Measurements from ENCODE around the gene DHRS3.

The DHRS3 gene

DNA sequence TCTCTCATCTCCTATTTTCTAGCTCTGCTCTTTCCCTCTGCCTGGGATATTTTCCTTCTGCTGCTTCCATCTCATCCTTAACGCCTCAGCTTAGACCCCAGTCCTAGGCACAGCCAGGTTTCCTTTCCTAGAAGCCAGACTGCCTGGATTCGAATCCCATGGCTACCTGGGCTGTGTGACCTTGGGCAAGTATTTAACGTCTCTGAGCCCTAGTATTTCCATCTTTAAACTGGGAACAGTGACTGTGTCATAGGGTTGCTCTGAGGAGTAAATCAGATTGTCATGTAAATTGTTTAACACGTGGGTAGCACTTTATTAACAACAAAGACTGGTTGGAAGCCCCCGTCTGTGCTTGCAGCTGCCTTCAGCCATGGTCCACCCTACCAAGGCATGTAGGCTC is 18.4 kb downstream of the DHRS3 start:
- no peak for DNase-seq (ENCODE audit: low read depth in 2 of 2)

DNA sequence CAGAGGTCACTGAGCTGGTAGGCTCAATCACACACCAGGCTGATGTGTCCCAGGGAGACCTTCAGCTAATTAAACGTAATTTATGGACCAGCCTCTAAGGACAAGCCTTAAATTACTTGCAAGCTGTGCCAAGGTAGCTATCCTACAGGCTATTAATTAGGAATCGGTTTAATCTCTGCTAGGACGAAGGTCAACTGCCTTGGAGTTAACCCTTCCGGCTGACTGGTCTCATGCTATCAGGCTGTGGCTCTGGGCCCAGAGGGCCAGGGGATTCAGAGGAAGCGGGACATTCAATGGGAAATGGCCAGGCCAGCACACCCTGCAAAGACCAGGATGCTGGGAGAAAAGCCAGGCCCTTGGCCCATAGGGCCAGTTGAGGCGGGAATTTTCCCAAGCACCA is 19.0 kb downstream of the DHRS3 start:
- DNase-seq (ENCODE audit: low read depth in 2 of 2) = no peak

DNA sequence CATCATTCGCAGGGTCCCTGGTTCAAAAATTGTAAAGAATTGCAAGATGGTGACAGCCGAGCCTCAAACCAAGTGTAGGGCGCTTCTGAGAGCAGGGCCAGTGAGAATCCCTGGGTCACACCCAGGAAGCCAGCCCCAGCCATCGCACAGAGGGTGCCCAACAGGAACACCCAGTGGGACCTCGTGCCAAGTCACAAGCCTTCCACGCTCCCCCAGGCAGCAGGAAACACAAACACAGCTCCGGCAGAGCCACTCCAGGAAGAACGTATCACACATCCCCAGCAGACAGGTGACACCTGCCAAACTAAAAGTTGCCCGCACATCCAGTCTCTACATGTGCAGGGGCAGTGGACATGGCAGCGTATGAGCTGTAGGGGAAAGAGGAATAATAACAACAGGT is 20.2 kb downstream of the DHRS3 start:
- DNase-seq (ENCODE audit: low read depth in 2 of 2) = no peak

DNA sequence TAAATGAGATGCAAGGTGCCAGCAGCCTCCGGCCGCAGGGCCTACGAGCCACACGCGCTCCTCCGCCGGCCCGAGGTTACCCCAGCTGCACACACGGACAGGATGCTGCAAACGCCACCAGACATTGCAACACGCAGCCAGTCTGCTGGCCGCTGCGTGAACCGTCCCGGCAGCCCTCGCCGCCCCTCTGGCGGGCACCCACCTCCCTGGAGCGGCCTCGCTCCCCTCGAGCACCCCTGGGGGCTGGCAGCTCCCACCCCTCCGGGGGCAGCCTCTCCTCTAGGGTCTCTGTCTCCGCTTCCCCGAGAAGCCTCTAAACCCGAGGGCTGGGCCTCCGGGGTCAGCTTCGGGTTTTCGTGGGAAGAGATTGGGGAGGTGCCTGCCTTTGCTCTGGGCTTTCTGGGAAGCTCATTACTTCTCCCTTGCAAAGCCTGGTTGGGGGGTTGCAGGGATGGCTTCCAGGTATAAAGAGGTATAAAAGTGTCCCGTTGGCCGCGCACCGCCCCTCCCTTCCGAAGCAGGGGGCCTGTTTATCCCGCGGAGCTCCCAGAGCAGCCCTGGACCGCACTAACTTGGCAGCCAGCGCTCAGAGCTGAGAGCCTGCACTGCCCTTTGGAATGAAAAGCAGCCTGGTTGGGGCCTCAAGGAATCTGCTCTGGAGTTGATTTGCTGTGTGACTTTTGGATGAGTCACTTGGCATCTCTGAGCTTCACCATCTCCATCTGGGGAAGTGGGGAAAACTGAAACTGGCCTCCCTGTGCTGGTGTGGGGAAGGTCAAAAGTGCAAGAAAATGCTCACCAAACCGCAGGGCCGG is 21.8 kb downstream of the DHRS3 start:
- no peak for DNase-seq (ENCODE audit: low read depth in 2 of 2)

DNA sequence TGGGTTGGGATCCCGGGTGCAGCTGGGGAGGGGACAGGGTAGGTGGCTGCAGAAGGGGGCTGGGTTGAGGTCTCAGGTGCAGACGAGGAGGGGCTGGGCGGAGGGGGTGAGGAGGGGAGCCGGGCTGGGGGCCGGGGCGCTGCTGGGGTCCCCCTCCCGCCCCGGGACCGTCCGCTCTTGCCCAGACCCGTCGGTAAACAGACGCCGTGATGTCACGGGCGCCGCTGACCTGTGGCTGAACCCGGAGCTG is 22.3 kb downstream of the DHRS3 start:
- DNase-seq (ENCODE audit: low read depth in 2 of 2) = no peak

DNA sequence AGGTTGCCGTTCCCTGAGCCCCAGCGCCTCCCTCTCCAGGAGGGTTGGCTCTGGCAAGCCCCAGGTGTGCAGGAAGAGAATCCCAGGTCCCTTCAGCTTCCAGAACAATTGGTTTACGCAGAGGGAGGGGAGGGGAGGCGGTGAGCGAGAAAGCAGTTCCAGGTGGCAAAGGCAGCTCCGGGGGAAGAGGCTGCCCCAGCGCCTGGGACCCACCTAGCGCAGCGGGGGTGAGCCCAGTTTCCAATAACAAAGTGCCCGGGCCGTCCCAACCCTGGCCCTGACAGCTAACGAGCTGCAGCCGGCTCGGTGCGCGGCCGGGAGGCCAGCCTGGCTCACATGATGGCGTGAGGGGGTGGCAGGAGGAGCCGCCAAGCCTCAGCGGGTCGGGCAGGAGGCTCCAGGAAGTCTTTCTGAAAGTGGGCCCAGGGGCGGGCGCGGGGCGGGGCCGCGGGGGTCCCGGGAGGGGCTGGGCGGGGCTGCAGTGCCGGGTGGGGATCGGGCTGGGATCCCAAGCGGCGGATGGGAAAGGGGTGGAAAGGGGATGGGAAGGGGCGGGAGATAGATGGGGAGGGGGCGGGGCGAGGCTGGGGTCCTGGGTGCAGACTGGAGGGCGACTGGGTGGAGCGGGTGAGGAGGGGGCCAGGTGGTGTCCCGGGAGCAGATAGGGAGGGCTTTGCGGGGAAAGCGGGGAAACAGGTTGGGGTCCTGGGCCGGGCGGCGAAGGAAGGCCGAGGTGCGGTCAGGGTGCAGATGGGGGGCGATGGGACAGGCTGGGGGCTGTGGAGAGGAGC is 22.8 kb downstream of the DHRS3 start:
- no peak for DNase-seq (ENCODE audit: low read depth in 2 of 2)

DNA sequence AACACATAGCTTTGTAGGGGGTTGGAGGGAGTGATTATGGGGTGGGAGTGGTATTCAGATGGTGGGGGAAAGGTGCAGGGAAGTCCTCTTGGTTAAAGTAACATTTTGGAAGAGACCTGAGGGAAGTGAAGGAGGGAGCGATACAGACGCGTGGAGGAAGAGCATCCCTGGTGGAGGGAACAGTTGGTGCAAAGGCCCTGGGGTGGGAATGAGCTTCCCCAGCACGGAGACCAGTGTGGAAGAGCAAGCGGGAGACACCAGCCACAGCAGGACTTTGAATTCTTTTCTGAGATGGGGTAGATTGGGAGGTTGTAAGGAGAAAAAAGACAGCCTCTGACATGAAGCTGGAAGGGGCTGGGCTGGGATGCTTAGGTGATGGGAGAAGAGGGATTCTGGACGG is 23.5 kb downstream of the DHRS3 start:
- DNase-seq (ENCODE audit: low read depth in 2 of 2) = no peak

DNA sequence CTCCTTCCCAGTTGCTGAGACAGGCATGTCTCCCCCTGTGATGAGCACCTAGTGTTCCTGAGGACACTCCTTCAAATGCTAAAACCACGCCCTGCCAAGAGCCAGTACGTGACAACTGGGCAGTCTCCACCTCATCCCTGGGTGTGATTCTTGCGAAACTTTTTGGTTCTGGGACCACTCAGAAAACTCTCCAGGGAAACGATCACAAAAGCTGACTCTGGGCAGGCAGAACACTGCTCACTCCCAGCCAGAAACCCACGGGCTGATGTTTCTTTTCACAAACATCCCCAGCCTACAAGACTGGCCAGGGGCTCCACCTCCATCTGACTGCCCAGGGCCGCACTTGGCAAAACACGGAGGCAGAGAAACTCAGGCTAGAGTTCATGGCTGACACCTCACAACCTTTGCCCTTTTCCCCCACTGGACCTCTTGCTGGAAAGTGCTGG is 24.4 kb downstream of the DHRS3 start:
- no peak for DNase-seq (ENCODE audit: low read depth in 2 of 2)

DNA sequence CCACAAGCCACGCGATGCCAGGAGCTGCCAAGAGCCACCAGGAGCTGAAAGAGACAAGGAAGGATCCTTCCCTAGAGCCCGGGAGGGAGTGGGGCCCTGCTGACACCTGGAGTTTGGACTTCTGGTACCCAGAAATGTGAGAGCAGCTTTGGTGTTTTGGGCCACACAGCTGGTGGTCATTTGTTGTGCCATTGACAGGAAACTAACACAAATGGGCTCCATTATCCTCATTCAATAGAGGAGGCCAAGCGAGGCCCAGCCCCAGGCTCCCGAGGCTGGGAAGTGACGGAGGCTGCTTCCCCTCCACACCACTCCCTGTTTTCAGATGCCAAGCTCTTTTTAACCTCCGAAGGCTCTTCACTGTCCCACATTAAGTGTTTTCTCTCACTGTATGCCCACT is 25.5 kb downstream of the DHRS3 start:
- no peak for DNase-seq (ENCODE audit: low read depth in 2 of 2)

DNA sequence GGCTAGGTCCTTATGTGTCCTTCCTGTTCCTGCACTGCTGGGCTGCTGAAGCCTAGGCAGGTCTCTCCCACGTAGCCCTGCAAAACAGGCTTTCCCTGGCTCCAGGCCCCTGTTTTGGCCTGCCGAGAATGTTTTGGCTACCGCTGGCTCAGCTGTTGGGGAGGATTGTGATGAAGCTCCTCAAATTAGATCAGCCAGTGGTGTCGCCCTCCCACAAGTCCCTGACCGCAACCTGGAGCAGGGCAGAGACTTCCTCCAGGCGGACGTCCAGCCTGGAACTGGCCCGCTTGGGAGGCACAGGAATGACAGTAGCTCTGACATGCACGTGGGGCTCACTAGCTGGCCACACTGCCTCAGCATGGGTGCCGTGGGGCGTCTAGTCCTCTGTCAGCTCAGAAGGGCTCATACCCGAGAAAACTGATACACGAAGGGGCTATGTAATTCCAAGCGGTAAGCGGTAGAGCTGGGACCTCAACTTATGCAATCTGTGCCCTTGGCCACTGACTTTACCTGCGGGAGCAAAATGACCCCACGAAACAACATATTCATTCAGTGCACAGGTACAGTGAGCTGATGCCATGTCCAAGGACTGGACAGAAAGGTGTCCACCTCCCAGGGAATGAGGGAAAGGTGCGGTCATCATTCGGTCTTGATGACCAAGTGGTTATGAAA is 26.6 kb downstream of the DHRS3 start:
- DNase-seq (ENCODE audit: low read depth in 2 of 2) = no peak

DNA sequence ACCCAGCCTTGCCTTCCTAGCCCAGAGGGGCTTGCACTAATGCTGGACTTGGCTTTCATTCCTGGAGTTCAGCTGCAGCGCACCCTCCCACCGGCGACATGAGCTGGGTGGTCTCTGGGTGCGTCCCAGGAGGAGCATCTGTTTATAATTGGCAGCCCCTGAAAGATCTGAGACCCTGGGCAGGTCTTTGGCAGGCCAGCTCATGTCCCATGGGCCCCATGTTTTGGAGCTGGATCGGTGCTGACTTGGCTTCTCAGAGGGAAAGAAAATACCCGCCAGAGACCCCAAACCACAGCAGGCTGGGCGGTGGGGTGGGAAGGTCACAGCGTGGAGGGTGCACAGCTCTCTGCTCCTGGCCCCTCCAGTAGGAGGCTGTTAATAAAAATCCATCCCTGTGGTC is 29.3 kb downstream of the DHRS3 start:
- DNase-seq (ENCODE audit: low read depth in 2 of 2) = no peak

DNA sequence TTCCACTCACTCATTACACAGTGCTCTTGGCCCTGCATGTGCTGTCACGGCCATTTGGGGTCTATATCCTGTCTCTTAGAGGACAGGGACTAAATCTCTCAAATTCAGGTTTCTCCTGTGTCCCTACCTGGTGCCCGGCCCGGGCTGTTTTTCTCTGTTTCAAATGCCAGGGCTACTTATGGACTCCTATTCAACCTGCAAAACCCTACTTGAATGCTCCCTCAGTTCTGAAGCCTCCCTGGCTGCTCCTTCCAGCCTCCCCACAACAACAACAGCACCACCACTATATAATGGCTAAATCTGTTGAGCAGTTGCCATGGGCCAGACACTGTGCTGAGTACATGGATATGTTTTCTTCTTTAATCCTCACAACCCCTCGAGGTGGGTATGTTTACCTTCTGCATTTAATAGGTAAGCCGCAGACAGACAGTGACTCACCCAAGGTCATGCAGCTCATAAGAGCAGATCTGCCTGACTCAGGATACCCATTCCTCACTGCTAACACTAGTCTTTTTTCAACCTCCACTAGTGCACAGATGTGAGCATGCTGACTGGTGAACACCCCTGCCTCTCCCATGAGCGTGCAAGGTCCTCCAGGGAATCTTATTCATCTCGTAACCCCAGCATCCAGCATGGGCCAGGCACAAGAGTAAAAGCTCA is 29.9 kb downstream of the DHRS3 start:
- no peak for DNase-seq (ENCODE audit: low read depth in 2 of 2)

DNA sequence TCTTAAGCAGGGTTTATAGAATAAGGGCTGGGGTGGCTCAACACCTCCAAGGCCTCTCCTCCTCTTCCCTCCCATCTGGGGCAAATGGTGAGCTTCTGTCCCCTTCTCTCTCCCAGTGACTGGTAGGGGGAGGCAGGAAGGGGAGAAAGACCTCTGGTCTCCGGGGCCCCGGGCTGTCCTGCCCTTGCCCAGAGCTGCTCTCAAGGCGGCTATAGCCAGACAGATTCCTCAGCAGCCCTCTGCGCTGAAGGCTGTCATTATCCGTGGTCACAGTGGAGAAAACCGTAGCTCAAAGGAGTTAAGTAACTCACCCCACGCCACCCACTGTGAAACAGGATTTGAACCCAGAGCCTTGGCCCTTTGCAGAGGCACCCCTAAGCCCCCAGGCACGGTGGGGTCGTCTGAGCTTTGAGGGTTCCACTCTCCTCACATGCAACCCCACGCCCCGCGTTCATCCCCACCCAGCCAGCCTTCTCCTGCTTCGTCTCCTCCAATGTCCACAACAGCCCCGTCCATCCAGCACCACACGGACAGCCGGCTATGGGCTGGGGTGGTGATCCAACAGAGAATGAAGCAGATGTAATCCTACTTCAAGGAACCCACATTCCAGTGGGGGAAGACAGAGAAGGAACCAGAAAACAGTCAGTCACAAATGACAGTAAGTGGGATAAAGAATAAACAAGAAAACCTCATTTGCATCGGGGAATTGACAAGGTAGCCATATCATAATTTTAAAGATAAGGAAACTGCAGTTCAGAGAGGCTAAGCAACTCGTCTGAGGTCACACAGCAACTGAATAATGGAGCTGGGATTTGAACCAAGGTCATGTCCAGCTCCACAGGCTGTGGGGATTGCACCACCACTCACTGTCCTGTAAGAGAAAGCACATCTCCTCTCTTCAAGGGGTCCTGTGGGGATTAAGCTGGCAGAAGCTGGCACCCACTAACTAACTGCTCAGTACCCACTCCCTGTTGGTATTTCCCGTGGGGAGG is 31.8 kb downstream of the DHRS3 start:
- no peak for DNase-seq (ENCODE audit: low read depth in 2 of 2)

DNA sequence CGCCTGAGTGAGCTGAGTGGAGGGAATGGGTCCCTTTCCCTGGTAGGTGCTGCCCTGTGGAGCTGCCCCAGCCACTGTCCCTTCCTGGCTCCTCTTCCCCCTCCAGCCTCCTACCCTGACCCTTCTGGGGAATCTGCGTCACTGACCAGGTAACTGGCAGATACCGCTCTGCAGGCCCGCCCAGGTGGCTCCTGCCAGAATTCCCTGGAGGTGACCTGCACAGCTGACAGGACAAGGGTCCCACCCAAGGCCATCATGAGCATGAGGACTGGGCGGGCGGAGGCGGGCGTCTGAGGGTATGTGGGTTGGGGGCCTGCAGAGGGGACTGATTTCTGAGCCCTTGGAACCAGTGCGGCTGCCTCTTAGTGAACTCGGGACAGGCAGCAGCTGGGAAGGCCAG is 32.5 kb downstream of the DHRS3 start:
- DNase-seq (ENCODE audit: low read depth in 2 of 2) = no peak

DNA sequence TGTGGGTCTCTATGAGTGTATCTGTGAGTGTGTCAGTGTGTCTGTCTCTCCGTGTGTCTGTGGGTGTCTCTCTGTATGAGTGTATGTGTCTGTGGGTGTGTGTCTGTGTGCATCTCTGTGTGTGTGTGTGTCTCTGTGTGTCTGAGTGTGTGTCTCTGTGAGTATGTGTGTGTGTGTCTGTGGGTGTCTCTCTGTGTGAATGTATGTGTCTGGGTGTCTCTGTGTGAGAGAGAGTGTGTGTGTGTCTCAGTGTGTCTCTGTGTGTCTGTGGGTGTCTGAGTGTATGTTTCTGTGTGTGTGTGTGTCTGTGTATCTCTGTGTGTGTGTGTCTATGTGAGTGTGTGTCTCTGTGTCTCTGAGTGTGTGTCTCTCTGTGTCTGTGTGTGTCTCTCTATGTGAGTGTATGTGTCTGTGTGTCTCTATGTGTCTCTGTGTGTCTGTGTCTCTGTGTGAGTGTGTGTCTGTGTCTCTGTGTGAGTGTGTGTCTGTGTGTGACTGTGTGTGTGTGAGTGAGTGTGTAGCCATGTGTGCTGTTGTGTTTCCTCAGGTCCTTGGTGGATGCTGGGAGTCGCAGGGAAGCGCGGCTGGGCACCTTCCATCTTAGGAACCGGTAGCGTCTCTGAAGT is 33.0 kb downstream of the DHRS3 start:
- DNase-seq (ENCODE audit: low read depth in 2 of 2) = no peak

DNA sequence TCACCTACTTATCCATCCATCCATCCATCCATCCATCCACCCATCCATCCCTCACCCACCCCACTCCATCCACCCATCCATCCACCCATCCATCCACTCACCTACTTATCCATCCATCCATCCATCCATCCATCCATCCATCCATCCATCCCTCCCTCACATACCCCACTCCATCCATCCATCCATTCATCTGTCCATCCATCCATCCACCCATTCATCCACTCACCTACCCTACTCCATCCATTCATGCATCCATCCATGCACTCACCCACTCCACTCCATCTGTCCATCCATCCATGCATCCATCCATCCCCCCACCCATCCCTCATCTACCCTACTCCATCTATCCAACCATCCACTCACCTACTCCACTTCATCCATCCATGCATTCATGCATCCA is 34.5 kb downstream of the DHRS3 start:
- DNase-seq (ENCODE audit: low read depth in 2 of 2) = no peak

DNA sequence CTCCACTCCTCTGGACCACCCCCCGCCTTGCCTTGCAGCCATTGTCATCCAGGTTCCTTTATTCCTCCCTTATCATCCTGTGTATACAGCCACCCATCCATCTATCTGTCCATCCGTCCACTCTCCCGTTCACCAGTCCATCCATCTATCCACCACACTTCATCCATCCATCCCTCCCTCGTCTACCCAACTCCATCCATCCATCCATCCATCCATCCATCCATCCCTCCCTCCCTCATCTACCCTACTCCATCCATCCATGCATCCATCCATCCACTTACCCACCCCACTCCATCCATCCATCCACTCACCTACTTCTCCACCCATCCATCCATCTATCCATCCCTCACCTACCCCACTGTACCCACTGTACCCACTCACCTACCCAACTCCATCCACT is 35.4 kb downstream of the DHRS3 start:
- no peak for DNase-seq (ENCODE audit: low read depth in 2 of 2)

DNA sequence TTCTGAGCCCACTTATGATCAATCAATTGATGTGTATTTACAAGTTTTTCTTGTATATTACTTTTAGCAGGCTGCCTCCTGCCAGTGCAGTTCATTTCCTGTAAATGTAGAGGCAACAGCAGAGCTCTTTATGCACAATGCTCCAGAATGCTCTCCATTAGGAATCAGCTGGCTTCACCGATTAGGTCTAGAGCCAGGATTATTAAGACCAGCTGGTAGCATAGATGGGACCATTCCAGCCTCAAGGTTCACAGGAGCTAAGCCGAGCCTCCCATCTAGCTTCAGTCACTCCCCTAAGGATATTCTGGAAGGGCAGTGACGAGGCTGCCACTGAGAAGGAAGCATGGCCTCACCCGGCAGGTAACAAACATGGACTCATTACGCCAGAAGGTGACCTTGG is 36.8 kb downstream of the DHRS3 start:
- DNase-seq (ENCODE audit: low read depth in 2 of 2) = no peak

DNA sequence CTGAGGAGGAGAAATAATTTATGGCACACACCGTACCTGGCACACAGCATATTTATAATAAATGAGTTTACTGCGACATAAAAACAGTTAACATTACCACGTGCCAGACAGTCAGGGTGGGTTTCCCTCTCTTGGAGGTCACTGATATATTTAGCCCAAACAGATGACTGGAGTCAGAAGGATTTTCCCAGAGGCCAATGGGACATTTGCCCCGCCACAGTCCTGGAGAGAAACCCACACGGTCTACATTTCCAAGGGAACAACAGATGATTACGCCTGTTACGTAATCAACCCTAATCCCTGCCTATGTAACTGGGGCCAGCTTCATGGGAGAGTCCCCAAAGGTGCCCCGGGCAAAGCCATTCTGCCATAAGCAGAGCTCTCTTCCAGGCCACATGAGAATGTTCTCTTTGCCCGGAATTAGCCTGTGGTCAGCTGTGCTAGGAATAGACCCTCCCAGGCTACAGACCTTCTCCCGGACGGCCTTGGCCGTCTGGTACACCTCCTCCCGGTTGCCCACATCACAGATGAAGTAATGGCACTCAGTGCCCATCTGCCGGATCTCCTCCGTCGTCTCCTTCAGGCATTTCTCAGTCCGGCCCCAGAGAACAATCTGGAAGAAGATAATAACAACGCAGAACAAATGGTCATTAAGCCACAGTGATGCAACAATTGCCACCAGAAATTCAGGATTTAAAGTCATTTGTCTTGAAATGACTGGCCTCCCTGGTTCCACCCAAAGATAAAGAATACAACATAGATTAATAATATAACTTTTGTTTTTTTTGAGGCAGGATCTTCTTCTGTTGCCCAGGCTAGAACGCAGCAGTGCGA is 37.7 kb downstream of the DHRS3 start:
- no peak for DNase-seq (ENCODE audit: low read depth in 2 of 2)

DNA sequence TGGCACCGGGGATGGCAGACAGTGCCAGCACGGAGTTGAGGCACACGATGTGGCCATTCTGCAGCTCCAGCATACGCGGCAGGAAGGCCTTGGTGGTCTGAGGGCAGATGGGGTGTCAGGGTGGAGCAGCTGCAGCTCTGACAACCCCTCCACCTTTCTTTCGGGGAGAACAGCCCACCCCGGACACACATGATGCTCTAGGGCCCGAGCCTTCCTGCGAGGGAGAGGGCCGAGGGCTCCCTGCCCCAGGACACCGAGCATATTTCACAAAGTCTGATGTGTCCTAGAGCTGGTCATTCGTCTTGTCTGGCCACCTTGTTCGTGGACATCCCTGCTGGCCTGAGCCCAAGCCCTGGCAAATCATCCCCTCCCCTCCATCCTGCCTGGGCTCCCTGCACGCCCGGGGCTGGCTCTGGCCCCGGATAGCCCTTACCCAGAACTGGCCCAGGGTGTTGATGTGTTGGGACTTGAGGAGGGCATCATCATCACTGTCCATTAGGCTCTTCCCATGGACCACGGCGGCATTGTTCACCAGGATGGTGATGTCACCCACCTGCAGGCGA is 39.1 kb downstream of the DHRS3 start:
- no peak for DNase-seq (ENCODE audit: low read depth in 2 of 2)
